Bronchial epithelial cell (primary cell): ENCODE results near the gene TTC6. TPM values are rescaled to one million over a fixed set of nuclear protein-coding genes. Genes with fewer than 3 reads are reported as not detected.

ENCODE experiments used
- DNase-seq: peaks from one replicate; pipeline ENCODE4 v3.0.0-alpha.2; 2010; ENCODE audit warnings: low read depth
- FAIRE-seq: peaks from 2 replicates; lab custom pipeline; 2011; peaks lifted over from hg19 to GRCh38; lab: Jason Lieb, UNC
- H3K27me3 ChIP-seq: 2 replicates; pipeline ENCODE4 v1.5.1; 2011; ENCODE audit warnings: low read length; ENCODE audit not compliant: control insufficient read depth, insufficient read depth
- H3K36me3 ChIP-seq: 2 replicates; pipeline ENCODE4 v1.5.1; 2011; ENCODE audit warnings: low read length; ENCODE audit not compliant: control insufficient read depth, insufficient read depth
- H3K4me3 ChIP-seq: 2 replicates; pipeline ENCODE4 v1.5.1; 2011; ENCODE audit warnings: mild to moderate bottlenecking, low read depth, low read length, control low read depth
- CTCF ChIP-seq: IDR thresholded peaks from 2 replicates; pipeline ENCODE4 v1.5.1; 2011; ENCODE audit warnings: mild to moderate bottlenecking, moderate library complexity, low read length, control low read depth, inconsistent platforms; ENCODE audit not compliant: insufficient read depth, severe bottlenecking
- total RNA-seq: library from RNA; depleted of rRNA; stranded (reverse); fragments of >200 nt; gene quantifications from 2 replicates; pipeline ENCODE4 v1.2.1, GENCODE V29; 2014

The TTC6 gene, protein sequence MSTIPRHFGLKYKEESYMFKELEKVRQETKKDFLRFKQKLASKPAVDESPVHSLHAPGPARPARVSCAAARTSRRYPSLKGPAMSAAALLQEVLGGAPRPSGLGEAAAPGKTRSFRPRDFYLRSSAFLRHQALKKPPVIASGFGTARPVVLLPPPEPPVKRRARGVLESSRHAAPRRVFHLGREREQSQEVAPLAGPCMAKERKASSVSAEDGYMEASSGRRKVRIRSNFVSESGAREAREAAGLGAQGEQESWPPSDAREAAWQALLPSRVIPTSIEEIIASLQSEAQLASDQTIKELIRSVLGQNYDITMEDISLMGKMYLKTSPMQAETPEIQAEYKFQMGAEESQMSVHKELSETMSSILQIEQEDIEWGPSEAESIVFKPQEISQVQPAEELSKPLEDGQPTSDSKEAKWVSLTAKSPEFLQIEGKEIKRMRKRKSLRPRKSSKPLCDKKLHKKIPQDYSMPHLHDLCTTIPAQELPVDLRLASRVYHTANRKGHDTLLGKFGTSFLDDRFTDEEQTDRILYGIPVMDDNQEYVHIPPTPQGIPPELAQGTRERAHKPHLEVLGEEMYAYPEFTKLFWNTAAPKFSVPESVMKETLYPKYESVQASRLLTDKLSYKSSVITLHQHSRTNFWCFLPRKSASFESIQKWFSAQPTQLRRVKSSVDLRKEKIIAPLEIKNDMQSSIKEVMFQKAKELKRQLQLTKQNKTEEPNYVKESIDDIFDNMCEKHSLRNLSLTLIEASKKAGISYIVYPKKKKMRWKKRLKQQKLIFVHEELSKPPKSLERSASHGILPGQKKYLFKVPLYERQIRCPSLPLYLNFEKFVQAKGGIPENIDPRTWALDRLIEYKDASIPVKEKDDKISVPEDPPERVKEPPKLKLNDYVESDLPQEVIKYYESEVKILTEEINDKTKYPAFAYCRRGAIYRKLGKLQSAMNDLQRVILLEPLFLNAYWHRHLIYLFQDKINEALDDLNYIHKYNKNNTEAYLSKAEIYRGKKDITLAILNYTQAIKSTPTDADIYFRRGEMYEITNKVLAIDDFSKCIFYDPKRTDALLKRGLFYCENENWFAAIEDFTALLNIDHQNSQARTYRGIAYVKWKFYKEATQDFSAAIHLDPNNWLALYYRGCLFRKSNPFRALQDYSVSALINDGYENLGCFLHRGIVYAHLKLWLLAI (N-terminal part only)
- total RNA-seq: 0.53 and 1.2 TPM in 2 replicates

DNA sequence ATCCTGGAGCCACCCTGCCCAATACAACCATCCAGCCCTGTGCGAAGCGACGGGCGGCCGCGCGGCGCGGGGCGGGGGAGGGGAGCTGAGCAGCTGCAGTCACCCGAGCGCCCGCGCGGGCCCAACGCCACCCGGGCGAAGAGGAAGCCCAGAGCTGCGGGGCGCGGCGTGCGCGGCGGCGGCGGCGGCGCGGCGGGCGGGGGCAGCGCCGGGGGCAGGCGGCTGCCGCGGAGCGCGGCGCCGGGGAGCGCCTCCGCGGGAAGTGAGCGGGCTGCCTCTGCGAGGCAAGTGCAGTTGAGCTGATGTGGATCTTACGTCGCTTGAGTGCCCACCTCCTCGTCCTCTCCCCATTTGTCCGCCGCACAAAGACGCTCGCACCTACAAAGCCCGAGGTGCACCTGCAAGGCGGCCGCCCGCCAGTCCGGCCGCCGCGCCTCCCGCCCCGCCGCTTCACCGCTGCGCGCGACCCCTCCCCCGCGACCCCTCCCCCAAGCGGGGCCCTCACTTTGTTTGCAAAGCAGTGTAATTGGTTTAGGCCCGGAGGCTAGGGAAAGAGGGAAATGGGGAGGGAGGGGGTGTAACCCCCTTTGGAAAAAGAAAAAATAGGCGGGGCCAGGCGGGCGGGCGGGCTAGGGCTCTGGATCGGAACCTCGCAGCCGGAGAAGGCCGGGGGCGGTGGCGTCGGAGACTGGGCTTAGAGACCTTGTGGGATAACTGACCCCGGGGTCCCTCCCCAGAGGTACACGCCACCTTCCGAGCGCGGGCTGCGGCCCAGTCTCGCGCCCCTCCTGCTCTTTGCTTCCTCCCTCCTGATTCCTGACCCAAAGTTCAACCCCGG is at the start of gene TTC6, which contains the start of gene FOXA1:
Gene TTC6, plus strand, starts transcription at position 659 of the 838 bp plus-strand sequence. CDS start 26,436 bp downstream, outside the sequence.
Gene FOXA1, minus strand, starts transcription at position 279 of the 838 bp plus-strand sequence. Its CDS starts 277 bp downstream, at position 2.
- FAIRE-seq (no peak), DNase-seq (peak; percentile 67)
- no peak for TF ChIP-seq CTCF
- no peaks in the 10 kb centered on the region for H3K27me3 ChIP-seq
- H3K36me3 ChIP-seq: no peaks in the 10 kb centered on the region
- peak within 1 kb of the TSS; percentile 49 for H3K4me3 ChIP-seq

DNA sequence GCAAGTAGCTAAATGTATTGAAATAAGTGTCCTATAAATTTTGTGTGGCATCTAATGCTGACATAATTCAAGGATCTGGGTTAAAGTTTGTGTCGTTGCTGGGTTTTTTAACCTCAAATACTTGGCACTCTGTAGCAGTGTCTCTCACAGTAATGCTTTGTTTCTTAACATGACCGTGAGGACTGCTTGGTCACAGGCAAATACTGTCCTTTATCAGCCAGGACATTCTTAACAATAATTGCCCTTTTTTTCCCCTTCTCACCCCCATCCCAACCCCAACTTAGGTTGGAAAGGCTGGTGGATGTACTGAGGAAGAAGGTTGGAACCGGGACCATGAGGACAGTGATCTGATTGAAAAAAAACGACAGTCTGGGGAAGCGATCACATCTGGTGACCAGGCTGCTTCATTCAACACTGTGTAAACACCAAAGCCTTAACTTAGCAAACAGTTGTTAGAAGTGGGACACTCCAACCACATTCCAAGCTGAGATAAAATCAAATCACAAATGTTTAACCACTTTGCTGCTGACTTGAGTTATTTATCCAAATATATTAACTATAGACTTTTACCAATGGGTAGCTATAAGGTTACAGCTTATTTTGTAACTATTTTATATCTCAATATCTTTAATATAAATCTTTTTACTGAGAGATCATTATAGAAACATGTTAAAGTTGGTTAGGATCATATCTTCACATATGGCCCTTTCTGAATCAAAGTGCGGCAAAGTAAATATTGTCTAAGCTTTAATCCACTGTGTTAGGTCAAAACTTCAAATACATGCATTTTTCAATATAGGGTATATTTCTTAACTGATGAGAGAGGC is 48.6 kb upstream of the TTC6 start:
- no peak for FAIRE-seq

GRCh38 chr14:37550511-37550910 is 44.9 kb upstream of the TTC6 start:
- no peaks in the 10 kb centered on the region for H3K27me3 ChIP-seq
- H3K4me3 ChIP-seq: no peak overlapping the region
- DNase-seq (no peak), FAIRE-seq (no peak)
- no peaks in the 10 kb centered on the region for H3K36me3 ChIP-seq
- no peak for TF ChIP-seq CTCF

More for the DNA sequence above, 48.6 kb upstream of the TTC6 start:
- H3K36me3 ChIP-seq: no peaks in the 10 kb centered on the region
- no peaks in the 10 kb centered on the region for H3K27me3 ChIP-seq
- no peak for TF ChIP-seq CTCF
- H3K4me3 ChIP-seq: no peak overlapping the region
- peak; percentile 12 for DNase-seq

DNA sequence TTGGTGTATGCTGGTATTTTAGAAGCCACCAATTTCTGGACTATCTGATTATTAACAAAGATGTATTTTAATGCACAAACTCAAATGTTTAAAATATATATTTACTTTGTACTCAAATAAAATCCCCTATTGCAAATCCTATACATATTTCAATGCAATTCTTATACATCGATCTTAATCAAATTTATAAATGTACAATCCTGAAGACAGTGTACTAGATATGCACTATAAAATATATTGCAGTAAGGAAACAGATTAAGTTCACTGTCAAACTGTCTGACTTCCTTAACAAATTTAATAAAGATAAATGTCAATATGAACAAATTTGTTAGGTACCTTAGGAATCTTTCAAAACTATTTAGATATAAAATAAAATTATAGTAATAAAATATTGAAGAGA is 44.3 kb upstream of the TTC6 start:
- DNase-seq (no peak), FAIRE-seq (no peak)
- no peak overlapping the region for H3K4me3 ChIP-seq
- no peaks in the 10 kb centered on the region for H3K36me3 ChIP-seq
- H3K27me3 ChIP-seq: no peaks in the 10 kb centered on the region
- no peak for TF ChIP-seq CTCF
